ENCODE measurements around the gene ADAMTSL1. TPM values are rescaled to one million over a fixed set of nuclear protein-coding genes. Genes with fewer than 3 reads are reported as not detected.

Gene ADAMTSL1
- total and polyA plus RNA-seq, 12 donors = 0.37 to 5.2 (median 1.9) TPM

DNA sequence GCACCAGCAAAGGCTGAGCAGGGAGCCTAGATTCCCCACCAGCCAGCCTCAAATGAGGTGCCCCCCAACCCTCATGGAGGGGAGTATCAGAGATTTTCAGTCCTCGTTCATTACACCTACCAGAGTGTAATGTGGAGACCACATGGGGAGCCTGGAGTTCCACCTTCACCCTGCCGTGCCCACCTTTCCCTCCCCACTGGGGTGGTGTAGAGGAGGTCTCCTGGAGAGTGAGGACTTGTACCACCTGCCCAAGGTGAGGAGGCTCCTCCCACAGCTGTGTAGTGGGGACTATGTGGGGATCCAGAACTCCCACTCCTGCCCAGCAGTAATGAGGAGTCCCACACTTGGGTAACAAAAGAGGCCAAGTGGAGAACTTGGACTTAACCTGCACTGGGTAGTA, 337.2 kb downstream of the ADAMTSL1 start:
- H3K4me3 ChIP-seq = no peak overlapping the region
- H3K27ac ChIP-seq = no peak overlapping the region
- 86 to 92% methylated on average over 2 of the region's 2 CpGs for WGBS, 2 donors
- no peaks in the 10 kb centered on the region for H3K4me1 ChIP-seq
- H3K27me3 ChIP-seq = no peaks in the 10 kb centered on the region
- H3K9me3 ChIP-seq = peaks cover 0 to 18% (median 3%) of the 10 kb centered on the region in 11 donors
- TF ChIP-seq, protein P1, sequence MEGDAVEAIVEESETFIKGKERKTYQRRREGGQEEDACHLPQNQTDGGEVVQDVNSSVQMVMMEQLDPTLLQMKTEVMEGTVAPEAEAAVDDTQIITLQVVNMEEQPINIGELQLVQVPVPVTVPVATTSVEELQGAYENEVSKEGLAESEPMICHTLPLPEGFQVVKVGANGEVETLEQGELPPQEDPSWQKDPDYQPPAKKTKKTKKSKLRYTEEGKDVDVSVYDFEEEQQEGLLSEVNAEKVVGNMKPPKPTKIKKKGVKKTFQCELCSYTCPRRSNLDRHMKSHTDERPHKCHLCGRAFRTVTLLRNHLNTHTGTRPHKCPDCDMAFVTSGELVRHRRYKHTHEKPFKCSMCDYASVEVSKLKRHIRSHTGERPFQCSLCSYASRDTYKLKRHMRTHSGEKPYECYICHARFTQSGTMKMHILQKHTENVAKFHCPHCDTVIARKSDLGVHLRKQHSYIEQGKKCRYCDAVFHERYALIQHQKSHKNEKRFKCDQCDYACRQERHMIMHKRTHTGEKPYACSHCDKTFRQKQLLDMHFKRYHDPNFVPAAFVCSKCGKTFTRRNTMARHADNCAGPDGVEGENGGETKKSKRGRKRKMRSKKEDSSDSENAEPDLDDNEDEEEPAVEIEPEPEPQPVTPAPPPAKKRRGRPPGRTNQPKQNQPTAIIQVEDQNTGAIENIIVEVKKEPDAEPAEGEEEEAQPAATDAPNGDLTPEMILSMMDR (IDR thresholded peaks at IDR 0.05) = no peak
- ATAC-seq = no peak
- intact Hi-C loops (cut with DNase I) = loop anchor here in 2 of 10 donors (10.0 kb wide), 2 partner anchors 204 to 356 kb away; no protein-coding TSS in a partner anchor
- no peak for DNase-seq
- no peaks in the 10 kb centered on the region for H3K36me3 ChIP-seq

DNA sequence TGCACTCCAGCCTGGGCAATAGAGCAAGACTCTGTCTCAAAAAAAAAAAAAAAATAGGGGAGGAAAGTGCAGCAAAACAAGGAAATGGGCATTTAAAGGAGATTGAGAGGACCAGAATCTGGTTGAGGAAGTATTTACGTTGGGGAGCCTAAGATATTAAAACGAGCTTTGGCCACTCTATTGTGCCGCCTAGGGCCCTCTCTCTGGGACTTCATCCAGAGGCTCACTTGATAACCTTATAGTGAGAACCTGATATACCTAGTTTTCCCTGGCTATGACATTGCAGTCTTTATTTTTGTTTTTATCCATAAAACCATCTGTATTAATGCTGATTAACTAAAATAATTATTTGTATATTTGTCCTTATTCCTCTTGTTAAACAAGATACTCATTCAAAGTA, 345.5 kb downstream of the ADAMTSL1 start:
- peak in 1 of 8 donors; percentile 56 for ATAC-seq
- WGBS, 2 donors = 43 to 58% methylated on average over 3 of the region's 3 CpGs
- H3K4me3 ChIP-seq = no peak overlapping the region
- intact Hi-C loops (cut with DNase I) = loop anchor here in 2 of 10 donors (10.0 kb wide), 2 partner anchors 195 to 365 kb away; no protein-coding TSS in a partner anchor
- TF ChIP-seq, protein P1 (IDR thresholded peaks at IDR 0.05) = no peak
- peaks cover 0 to 16% (median under 1%) of the 10 kb centered on the region in 9 donors for H3K4me1 ChIP-seq
- no peaks in the 10 kb centered on the region for H3K9me3 ChIP-seq
- no peaks in the 10 kb centered on the region for H3K36me3 ChIP-seq
- no peak for DNase-seq
- no peak overlapping the region for H3K27ac ChIP-seq
- no peaks in the 10 kb centered on the region for H3K27me3 ChIP-seq

DNA sequence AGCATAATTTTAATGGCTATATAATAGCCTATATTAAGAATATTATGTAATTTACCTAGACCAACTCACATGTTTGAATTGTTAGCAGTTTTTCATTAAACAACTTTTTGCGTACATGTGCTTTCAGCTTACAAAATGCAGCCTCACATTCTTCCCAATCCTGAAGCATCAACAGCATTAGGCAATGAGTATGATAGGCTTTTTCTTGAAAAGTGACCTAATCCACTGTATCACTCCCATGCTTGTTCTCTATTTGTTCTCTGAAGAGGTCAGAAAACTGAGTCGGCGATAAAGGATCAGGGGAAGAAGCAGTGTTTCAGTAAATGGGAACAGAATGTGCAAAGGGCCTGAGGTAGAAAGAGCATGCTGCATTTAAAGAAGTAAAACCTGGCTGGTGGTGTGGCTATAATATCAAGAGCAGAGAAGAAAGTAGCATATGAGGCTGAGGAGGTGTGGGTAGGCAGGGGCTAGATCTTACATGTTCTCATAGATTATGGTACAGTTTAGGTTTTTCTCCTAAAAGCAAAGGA, 346.7 kb downstream of the ADAMTSL1 start:
- Histone ChIP-seq H3K36me3 (no peaks in the 10 kb centered on the region), H3K27ac (no peak overlapping the region), H3K27me3 (no peaks in the 10 kb centered on the region), H3K4me3 (no peak overlapping the region), H3K4me1 (peaks cover 0 to 27% (median 10%) of the 10 kb centered on the region in 9 donors), H3K9me3 (no peaks in the 10 kb centered on the region)
- ATAC-seq (no peak), DNase-seq (no peak)
- TF ChIP-seq, protein P1 (IDR thresholded peaks at IDR 0.05) = no peak
- WGBS, 2 donors = 85 to 98% methylated on average over 3 of the region's 3 CpGs
- intact Hi-C loops (cut with DNase I) = no loop called here

GRCh38 chr9:18821788-18822187, 347.8 kb downstream of the ADAMTSL1 start:
- Histone ChIP-seq H3K27ac (no peak overlapping the region), H3K4me1 (peaks cover 0 to 36% (median 10%) of the 10 kb centered on the region in 9 donors), H3K9me3 (no peaks in the 10 kb centered on the region), H3K36me3 (no peaks in the 10 kb centered on the region), H3K27me3 (no peaks in the 10 kb centered on the region), H3K4me3 (no peak overlapping the region)
- 72 to 76% methylated on average over 3 of the region's 3 CpGs for WGBS, 2 donors
- DNase-seq = no peak
- intact Hi-C loops (cut with DNase I) = no loop called here
- ATAC-seq = no peak
- TF ChIP-seq, protein P1 (IDR thresholded peaks at IDR 0.05) = no peak
